HepG2 (cell line): Measurements from ENCODE around the gene RHOBTB3. TPM values are rescaled to one million over a fixed set of nuclear protein-coding genes. Genes with fewer than 3 reads are reported as not detected.
A peak's percentile ranks its signal among the peaks of the same experiment; 100 is the strongest.

Experiments used
- AHR ChIP-seq: IDR thresholded peaks from 2 replicates; pipeline ENCODE4 v1.6.1; 2018; ENCODE audit warnings: missing genetic modification reagents, missing compliant biosample characterization
- ARNT2 ChIP-seq: sonication (generic); formaldehyde crosslinking; IDR thresholded peaks from 2 replicates; pipeline ENCODE4 v1.8.0; 2022; ENCODE audit warnings: mild to moderate bottlenecking, low read depth, missing genetic modification reagents, moderate library complexity
- ATAD3A ChIP-seq: sonication (generic); formaldehyde crosslinking; IDR thresholded peaks from 2 replicates; pipeline ENCODE4 v1.4.0; 2020; ENCODE audit warnings: missing genetic modification reagents
- ATF4 ChIP-seq, 2 experiments: fragments of 450-650 bp in 1 of 2; sonication (generic) in 1 of 2; formaldehyde crosslinking; IDR thresholded peaks; 2 replicates each; pipeline versions ENCODE4 v1.5.0 to v1.8.0; 2020 to 2022; ENCODE audit warnings: mild to moderate bottlenecking in 1 of 2, missing genetic modification reagents in 1 of 2
- FOXC1 ChIP-seq: sonication (generic); formaldehyde crosslinking; IDR thresholded peaks from 2 replicates; pipeline ENCODE4 v1.8.0; 2022; ENCODE audit warnings: mild to moderate bottlenecking, missing genetic modification reagents, borderline replicate concordance
- HES4 ChIP-seq: sonication (generic); formaldehyde crosslinking; IDR thresholded peaks from 2 replicates; pipeline ENCODE4 v1.9.0; 2021; ENCODE audit warnings: mild to moderate bottlenecking, missing genetic modification reagents, borderline replicate concordance
- HMGA1 ChIP-seq: sonication (generic); formaldehyde crosslinking; conservative IDR thresholded peaks from 2 replicates; pipeline ENCODE4 v1.4.0; 2020; ENCODE audit warnings: missing genetic modification reagents
- MED8 ChIP-seq: sonication (generic); formaldehyde crosslinking; IDR thresholded peaks from 2 replicates; pipeline ENCODE4 v1.8.1; 2023; ENCODE audit warnings: mild to moderate bottlenecking, missing genetic modification reagents; ENCODE audit not compliant: insufficient replicate concordance
- MEIS2 ChIP-seq: sonication (generic); formaldehyde crosslinking; IDR thresholded peaks from 2 replicates; pipeline ENCODE4 v1.9.0; 2021; ENCODE audit warnings: mild to moderate bottlenecking, missing genetic modification reagents
- NR3C1 ChIP-seq: sonication (generic); formaldehyde crosslinking; IDR thresholded peaks from 2 replicates; pipeline ENCODE4 v1.4.0; 2020; ENCODE audit warnings: missing genetic modification reagents
- RBM22 ChIP-seq: fragments of 200-400 bp; formaldehyde crosslinking; optimal IDR thresholded peaks from 2 replicates; pipeline ENCODE3; 2017; ENCODE audit warnings: mild to moderate bottlenecking, low read length, moderate library complexity
- RFX3 ChIP-seq: IDR thresholded peaks from 2 replicates; pipeline ENCODE4 v1.6.1; 2016; ENCODE audit warnings: missing biosample characterization, missing genetic modification reagents
- RXRA ChIP-seq: sonication (generic); formaldehyde crosslinking; IDR thresholded peaks from 2 replicates; pipeline ENCODE4 v1.5.1; 2020; ENCODE audit warnings: missing genetic modification reagents
- ZBTB1 ChIP-seq: sonication (generic); formaldehyde crosslinking; IDR thresholded peaks from 2 replicates; pipeline ENCODE4 v1.4.0; 2020; ENCODE audit warnings: missing genetic modification reagents, borderline replicate concordance
- ZBTB34 ChIP-seq: sonication (generic); formaldehyde crosslinking; IDR thresholded peaks from 2 replicates; pipeline ENCODE4 v1.8.0; 2022; ENCODE audit warnings: mild to moderate bottlenecking, missing genetic modification reagents
- ZBTB38 ChIP-seq: sonication (generic); formaldehyde crosslinking; IDR thresholded peaks from 2 replicates; pipeline ENCODE4 v1.5.1; 2020; ENCODE audit warnings: mild to moderate bottlenecking, missing genetic modification reagents
- ZFP41 ChIP-seq: sonication (generic); formaldehyde crosslinking; IDR thresholded peaks from 2 replicates; pipeline ENCODE4 v1.4.0; 2020; ENCODE audit warnings: mild to moderate bottlenecking, missing genetic modification reagents, borderline replicate concordance
- ZHX2 ChIP-seq, 2 experiments: sonication (generic) in 1 of 2; formaldehyde crosslinking in 1 of 2; IDR thresholded peaks; 2 replicates each; pipeline versions ENCODE4 v1.6.1 to v1.9.0; 2014 to 2022; ENCODE audit warnings: antibody characterized with exemption in 1 of 2, borderline replicate concordance in 1 of 2, inconsistent platforms in 1 of 2, low read depth in 1 of 2, missing genetic modification reagents in 1 of 2
- ZNF605 ChIP-seq: sonication (generic); formaldehyde crosslinking; IDR thresholded peaks from 2 replicates; pipeline ENCODE4 v1.8.0; 2022; ENCODE audit warnings: mild to moderate bottlenecking, missing genetic modification reagents
- ZNF720 ChIP-seq: sonication (generic); formaldehyde crosslinking; IDR thresholded peaks from 2 replicates; pipeline ENCODE4 v1.4.0; 2020; ENCODE audit warnings: missing genetic modification reagents
- ZNF775 ChIP-seq: sonication (generic); formaldehyde crosslinking; IDR thresholded peaks from 2 replicates; pipeline ENCODE4 v1.4.0; 2020; ENCODE audit warnings: missing genetic modification reagents, mild to moderate bottlenecking, moderate library complexity, borderline replicate concordance
- polyA plus RNA-seq, 8 experiments: library from polyadenylated mRNA; depleted of rRNA in 3 of 8; stranded (reverse) in 7 of 8; unstranded in 1 of 8; fragments of >200 nt; fragmentation: Illumina TruSeq in 4 of 8; extraction: Trizol in 4 of 8; gene quantifications; 2 replicates each; pipeline versions ENCODE4 v1.2.1 to v1.2.3, GENCODE V29; 2011 to 2016; ENCODE audit warnings: low read depth in 4 of 8, missing spikeins in 1 of 8, mixed read lengths in 1 of 8; ENCODE audit not compliant: insufficient read depth in 1 of 8
- total RNA-seq, 5 experiments: library from RNA; depleted of rRNA; stranded (reverse); fragments of >200 nt; fragmentation: Illumina TruSeq; extraction: Trizol; gene quantifications; 2 replicates each; pipeline ENCODE4 v1.2.3, GENCODE V29; 2016; ENCODE audit warnings: low read depth in 1 of 5

Gene RHOBTB3
- total and polyA plus RNA-seq, 2 of the 13 experiments (the other 11 are each of a cell fraction or from before 2014, with no cell fraction given): 31.6 to 35.4 TPM

GRCh38 chr5:95759005-95759404 is 27.9 kb downstream of the RHOBTB3 start (continued):
- TF ChIP-seq RXRA (CRISPR knock-in tag) (peak; percentile 95), MEIS2 (CRISPR knock-in tag) (0 out of 2 replicates have a peak, but pooled peaks have one; percentile 36), RBM22 (no peak), ZNF605 (CRISPR knock-in tag) (0 out of 2 replicates have a peak, but pooled peaks have one; percentile 36), ATAD3A (CRISPR knock-in tag) (no peak), ZBTB34 (CRISPR knock-in tag) (no peak), ZNF720 (CRISPR knock-in tag) (no peak), HES4 (CRISPR knock-in tag) (no peak), ARNT2 (CRISPR knock-in tag) (no peak), FOXC1 (no peak), ZBTB1 (CRISPR knock-in tag) (no peak), ZHX2 (IDR thresholded peaks at IDR 0.05; ENCODE audit: low read depth) (no peak), ZHX2 (CRISPR knock-in tag; IDR thresholded peaks at IDR 0.05; ENCODE audit: borderline replicate concordance) (no peak), ZBTB38 (no peak), AHR (CRISPR knock-in tag) (no peak), ZFP41 (CRISPR knock-in tag) (no peak), ZNF775 (CRISPR knock-in tag) (no peak), NR3C1 (CRISPR knock-in tag) (no peak), MED8 (CRISPR knock-in tag) (no peak), ATF4 (CRISPR knock-in tag; IDR thresholded peaks at IDR 0.05) (no peak), HMGA1 (CRISPR knock-in tag) (no peak), RFX3 (CRISPR knock-in tag) (no peak)
